Bronchus fibroblast of lung (primary cell): ENCODE data around the gene RGS4. TPM values are rescaled to one million over a fixed set of nuclear protein-coding genes. Genes with fewer than 3 reads are reported as not detected.

Source experiments
- total RNA-seq: library from RNA; depleted of rRNA; stranded (reverse); fragments of >200 nt; gene quantifications from 2 replicates; pipeline ENCODE4 v1.2.3, GENCODE V29; 2015

RGS4 gene
- 111 and 142 TPM in 2 replicates for total RNA-seq

DNA sequence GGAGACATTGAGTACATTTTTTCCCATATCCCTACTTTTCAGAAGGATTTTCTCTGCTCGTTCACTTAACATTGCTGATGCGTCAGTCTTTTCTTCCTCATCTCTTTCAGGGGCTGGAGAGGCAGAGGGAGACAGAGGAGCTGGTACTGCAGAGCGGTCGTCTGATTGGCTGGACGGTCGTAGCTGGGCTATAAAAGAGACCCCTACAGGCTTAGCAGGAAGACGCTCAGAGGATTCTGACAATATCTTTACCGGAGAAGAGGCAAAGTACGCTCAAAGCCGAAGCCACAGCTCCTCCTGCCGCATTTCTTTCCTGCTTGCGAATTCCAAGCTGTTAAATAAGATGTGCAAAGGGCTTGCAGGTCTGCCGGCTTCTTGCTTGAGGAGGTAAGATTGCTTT is at the start of gene RGS4:
Gene RGS4 (plus strand): TSS at position 220 of the 400 bp plus-strand sequence. CDS start 124 bp downstream, at position 344.

Other genes with a start within 250 kb of the RGS4 start
- gene CCDC190, start 208.2 kb upstream of the RGS4 start, total RNA-seq = 0.89 and 1.7 TPM in 2 replicates
- gene RGS5, start 133.6 kb downstream of the RGS4 start, total RNA-seq = 1.0 and 1.8 TPM in 2 replicates